Subcutaneous abdominal adipose tissue (tissue), 5 donors: ENCODE data around the gene TMEM98.

Source experiments
- H3K27ac ChIP-seq: one replicate; pipeline ENCODE4 v1.7.0; 2013; ENCODE audit warnings: low read depth, mild to moderate bottlenecking, inconsistent platforms, low read length, moderate library complexity
- H3K27me3 ChIP-seq, 5 donors: one replicate each; pipeline ENCODE4 v1.7.0; 2013; ENCODE audit warnings: low read length in 5 of 5, inconsistent platforms in 1 of 5; ENCODE audit not compliant: control insufficient read depth in 5 of 5, insufficient read depth in 4 of 5
- H3K36me3 ChIP-seq, 5 donors: one replicate each; pipeline ENCODE4 v1.7.0; 2013; ENCODE audit warnings: low read length in 5 of 5; ENCODE audit not compliant: control insufficient read depth in 5 of 5, insufficient read depth in 5 of 5
- H3K4me1 ChIP-seq, 5 donors: one replicate each; pipeline ENCODE4 v1.7.0; 2013; ENCODE audit warnings: low read length in 5 of 5, mild to moderate bottlenecking in 3 of 5, moderate library complexity in 1 of 5; ENCODE audit not compliant: control insufficient read depth in 5 of 5, insufficient read depth in 5 of 5
- H3K4me3 ChIP-seq, 5 donors: one replicate each; pipeline ENCODE4 v1.7.0; 2013; ENCODE audit warnings: low read length in 5 of 5, low read depth in 1 of 5
- H3K9ac ChIP-seq, 5 donors: one replicate each; pipeline ENCODE4 v1.7.0; 2013; ENCODE audit warnings: low read length in 5 of 5, mild to moderate bottlenecking in 4 of 5, moderate library complexity in 3 of 5
- H3K9me3 ChIP-seq, 5 donors: one replicate each; pipeline ENCODE4 v1.7.0; 2013; ENCODE audit warnings: low read length in 5 of 5; ENCODE audit not compliant: control insufficient read depth in 5 of 5
- donor health status: healthy.
- donor health status: healthy.
- donor health status: healthy.
- donor health status: healthy.
- donor health status: healthy.

Gene TMEM98

GRCh38 chr17:32896647-32897258 lies 31.2 kb upstream of the TMEM98 start:
- Histone ChIP-seq H3K9ac (no peak overlapping the region), H3K27me3 (no peaks in the 10 kb centered on the region), H3K36me3 (no peaks in the 10 kb centered on the region), H3K27ac (no peak overlapping the region), H3K4me3 (no peak overlapping the region), H3K4me1 (no peaks in the 10 kb centered on the region), H3K9me3 (no peaks in the 10 kb centered on the region)

- Histone ChIP-seq H3K4me3 (no peak overlapping the region), H3K36me3 (no peaks in the 10 kb centered on the region), H3K4me1 (no peaks in the 10 kb centered on the region), H3K9me3 (no peaks in the 10 kb centered on the region), H3K27me3 (no peaks in the 10 kb centered on the region), H3K27ac (no peak overlapping the region), H3K9ac (no peak overlapping the region)
Measured at GRCh38 chr17:32899236-32900013, 28.5 kb upstream of the TMEM98 start.

- Histone ChIP-seq H3K27me3 (peaks cover 0 to 2% (median 0%) of the 10 kb centered on the region in 5 donors), H3K4me1 (no peaks in the 10 kb centered on the region), H3K4me3 (no peak overlapping the region), H3K9ac (no peak overlapping the region), H3K9me3 (no peaks in the 10 kb centered on the region), H3K27ac (no peak overlapping the region), H3K36me3 (no peaks in the 10 kb centered on the region)
Measured at GRCh38 chr17:32901743-32902142, 26.2 kb upstream of the TMEM98 start.

- Histone ChIP-seq H3K4me3 (no peak overlapping the region), H3K9me3 (no peaks in the 10 kb centered on the region), H3K36me3 (no peaks in the 10 kb centered on the region), H3K4me1 (no peaks in the 10 kb centered on the region), H3K9ac (no peak overlapping the region), H3K27me3 (peaks cover 0 to 2% (median 0%) of the 10 kb centered on the region in 5 donors), H3K27ac (no peak overlapping the region)
Measured at GRCh38 chr17:32903774-32904673, 23.9 kb upstream of the TMEM98 start.

- Histone ChIP-seq H3K9me3 (no peaks in the 10 kb centered on the region), H3K4me1 (no peaks in the 10 kb centered on the region), H3K4me3 (no peak overlapping the region), H3K27me3 (peaks cover 0 to 2% (median 0%) of the 10 kb centered on the region in 5 donors), H3K27ac (no peak overlapping the region), H3K36me3 (no peaks in the 10 kb centered on the region), H3K9ac (no peak overlapping the region)
Measured at GRCh38 chr17:32904891-32905290, 23.1 kb upstream of the TMEM98 start.

GRCh38 chr17:32907583-32907982 lies 20.4 kb upstream of the TMEM98 start:
- Histone ChIP-seq H3K27me3 (peaks cover 0 to 2% (median 0%) of the 10 kb centered on the region in 5 donors), H3K9me3 (no peaks in the 10 kb centered on the region), H3K27ac (no peak overlapping the region), H3K9ac (no peak overlapping the region), H3K36me3 (no peaks in the 10 kb centered on the region), H3K4me3 (no peak overlapping the region), H3K4me1 (peaks cover 2 to 8% (median 5%) of the 10 kb centered on the region in 5 donors)

- H3K9me3 ChIP-seq, result no peaks in the 10 kb centered on the region
- H3K36me3 ChIP-seq, result no peaks in the 10 kb centered on the region
- no peak overlapping the region for H3K4me3 ChIP-seq
- H3K27me3 ChIP-seq, result peaks cover 0 to 2% (median 0%) of the 10 kb centered on the region in 5 donors
- no peak overlapping the region for H3K27ac ChIP-seq
- no peak overlapping the region for H3K9ac ChIP-seq
- H3K4me1 ChIP-seq, result peaks cover 2 to 10% (median 5%) of the 10 kb centered on the region in 5 donors
Measured at GRCh38 chr17:32909787-32910369, 18.1 kb upstream of the TMEM98 start.

GRCh38 chr17:32910769-32911168 lies 17.2 kb upstream of the TMEM98 start:
- Histone ChIP-seq H3K9ac (no peak overlapping the region), H3K9me3 (no peaks in the 10 kb centered on the region), H3K4me3 (no peak overlapping the region), H3K27me3 (peaks cover 0 to 2% (median 0%) of the 10 kb centered on the region in 5 donors), H3K4me1 (peaks cover 2 to 10% (median 5%) of the 10 kb centered on the region in 5 donors), H3K27ac (no peak overlapping the region), H3K36me3 (no peaks in the 10 kb centered on the region)

GRCh38 chr17:32912218-32912897 lies 15.6 kb upstream of the TMEM98 start:
- Histone ChIP-seq H3K4me3 (peak overlapping the region in 4 of 5 donors; percentile 6 to 42 (median 22)), H3K9ac (peak overlapping the region in 1 of 5 donors; percentile 6), H3K4me1 (peaks cover 2 to 10% (median 5%) of the 10 kb centered on the region in 5 donors), H3K9me3 (no peaks in the 10 kb centered on the region), H3K27ac (no peak overlapping the region), H3K27me3 (no peaks in the 10 kb centered on the region), H3K36me3 (no peaks in the 10 kb centered on the region)
